C4-2B (cell line): ENCODE results near the gene TUBAL3.

ENCODE experiments used
- ZFX ChIP-seq: fragments of 450-650 bp; IDR thresholded peaks from 2 replicates; pipeline ENCODE4 v1.6.1; 2017
- TF ChIP-seq, protein P1 (sequence below): fragments of 450-650 bp; conservative IDR thresholded peaks from 2 replicates; pipeline ENCODE4 v1.5.1; 2017; ENCODE audit warnings: mild to moderate bottlenecking

DNA sequence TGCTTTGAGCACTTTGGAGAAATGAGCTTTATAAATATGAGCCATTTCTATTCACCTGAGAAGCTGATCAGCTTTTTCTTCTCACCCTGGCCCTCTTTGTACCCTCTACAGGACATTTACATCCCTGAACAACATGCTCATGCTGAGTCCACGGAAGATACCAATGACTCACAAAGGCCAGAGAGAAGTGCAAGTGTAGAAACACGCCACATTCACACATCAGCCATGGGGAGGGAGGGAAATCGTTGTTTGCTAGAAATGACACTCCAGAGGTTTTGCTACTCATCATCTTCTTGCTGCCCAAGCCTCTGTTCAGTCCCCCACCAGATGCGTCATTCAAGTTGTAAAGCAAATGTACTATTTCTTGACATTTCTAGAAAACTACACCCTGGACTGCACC lies 42.7 kb downstream of the TUBAL3 start:
- TF ChIP-seq, protein P1, sequence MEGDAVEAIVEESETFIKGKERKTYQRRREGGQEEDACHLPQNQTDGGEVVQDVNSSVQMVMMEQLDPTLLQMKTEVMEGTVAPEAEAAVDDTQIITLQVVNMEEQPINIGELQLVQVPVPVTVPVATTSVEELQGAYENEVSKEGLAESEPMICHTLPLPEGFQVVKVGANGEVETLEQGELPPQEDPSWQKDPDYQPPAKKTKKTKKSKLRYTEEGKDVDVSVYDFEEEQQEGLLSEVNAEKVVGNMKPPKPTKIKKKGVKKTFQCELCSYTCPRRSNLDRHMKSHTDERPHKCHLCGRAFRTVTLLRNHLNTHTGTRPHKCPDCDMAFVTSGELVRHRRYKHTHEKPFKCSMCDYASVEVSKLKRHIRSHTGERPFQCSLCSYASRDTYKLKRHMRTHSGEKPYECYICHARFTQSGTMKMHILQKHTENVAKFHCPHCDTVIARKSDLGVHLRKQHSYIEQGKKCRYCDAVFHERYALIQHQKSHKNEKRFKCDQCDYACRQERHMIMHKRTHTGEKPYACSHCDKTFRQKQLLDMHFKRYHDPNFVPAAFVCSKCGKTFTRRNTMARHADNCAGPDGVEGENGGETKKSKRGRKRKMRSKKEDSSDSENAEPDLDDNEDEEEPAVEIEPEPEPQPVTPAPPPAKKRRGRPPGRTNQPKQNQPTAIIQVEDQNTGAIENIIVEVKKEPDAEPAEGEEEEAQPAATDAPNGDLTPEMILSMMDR: no peak
- TF ChIP-seq ZFX: no peak
